SK-N-SH (cell line): ENCODE data around the gene CD300C. TPM values are rescaled to one million over a fixed set of nuclear protein-coding genes. Genes with fewer than 3 reads are reported as not detected.

ENCODE experiments used
- CTCF ChIA-PET: fragments of 300-600, 350-600 bp; formaldehyde crosslinking; extraction: SDS; loops from one replicate; lab custom pipeline; 2021; lab: Yijun Ruan, JAX
- POLR2A ChIA-PET: fragments of 350-600 bp; sonication (Branson Sonifier 250); formaldehyde crosslinking; extraction: SDS; loops from one replicate; lab custom pipeline; 2020; ENCODE audit warnings: antibody characterized with exemption, inconsistent platforms; lab: Yijun Ruan, JAX
- DNase-seq: peaks from one replicate; pipeline ENCODE4 v3.0.0; 2012
- H2AFZ ChIP-seq: fragments of 200-600 bp; sonication (generic); 2 replicates; pipeline ENCODE4 v1.8.1; 2016; ENCODE audit warnings: antibody characterized with exemption, mild to moderate bottlenecking, low read depth
- H3F3A ChIP-seq: fragments of 200-600 bp; sonication (generic); replicated peaks from 2 replicates; pipeline ENCODE3; 2016; ENCODE audit warnings: antibody characterized with exemption, mild to moderate bottlenecking; ENCODE audit not compliant: insufficient read depth
- H3K27ac ChIP-seq, 2 experiments: fragments of 200-500 bp in 1 of 2; fragments of 200-600 bp in 1 of 2; sonication (Bioruptor generic) in 1 of 2; sonication (generic), shearing (Covaris generic) in 1 of 2; 2 replicates each; pipeline versions ENCODE4 v1.5.1 to v1.6.1; 2014 to 2016; ENCODE audit warnings: low read depth in 2 of 2, inconsistent platforms in 1 of 2, low read length in 1 of 2, mild to moderate bottlenecking in 1 of 2, mixed read lengths in 1 of 2
- H3K27me3 ChIP-seq: fragments of 200-600 bp; sonication (generic), shearing (Covaris generic); 2 replicates; pipeline ENCODE4 v1.6.1; 2016; ENCODE audit warnings: mixed run types; ENCODE audit not compliant: insufficient read depth
- H3K36me3 ChIP-seq, 2 experiments: fragments of 200-500 bp in 1 of 2; fragments of 200-600 bp in 1 of 2; sonication (Bioruptor generic) in 1 of 2; sonication (generic) in 1 of 2; replicated peaks in 1 of 2; 2 replicates each; pipeline versions ENCODE3 to v1.5.1; 2014 to 2016; ENCODE audit warnings: low read length in 1 of 2, mild to moderate bottlenecking in 1 of 2; ENCODE audit not compliant: insufficient read depth in 2 of 2, control insufficient read depth in 1 of 2
- H3K4me1 ChIP-seq, 2 experiments: fragments of 200-500 bp in 1 of 2; fragments of 200-600 bp in 1 of 2; sonication (Bioruptor generic) in 1 of 2; sonication (generic), shearing (Covaris generic) in 1 of 2; 2 replicates each; pipeline versions ENCODE4 v1.5.1 to v1.6.1; 2014 to 2016; ENCODE audit warnings: low read depth in 1 of 2, low read length in 1 of 2, mixed run types in 1 of 2; ENCODE audit not compliant: insufficient read depth in 2 of 2, control insufficient read depth in 1 of 2
- H3K4me2 ChIP-seq: fragments of 200-600 bp; sonication (generic), shearing (Covaris generic); 2 replicates; pipeline ENCODE4 v1.6.1; 2017; ENCODE audit warnings: mixed run types
- H3K4me3 ChIP-seq, 2 experiments: fragments of 200-500 bp in 1 of 2; fragments of 200-600 bp in 1 of 2; sonication (Bioruptor generic) in 1 of 2; sonication (generic), shearing (Covaris generic) in 1 of 2; 2 replicates each; pipeline versions ENCODE4 v1.5.1 to v1.8.1; 2014 to 2016; ENCODE audit warnings: low read depth in 2 of 2, inconsistent platforms in 1 of 2, low read length in 1 of 2, mild to moderate bottlenecking in 1 of 2, mixed read lengths in 1 of 2, moderate library complexity in 1 of 2
- H3K79me2 ChIP-seq: fragments of 200-600 bp; sonication (generic); 2 replicates; pipeline ENCODE4 v1.8.1; 2017; ENCODE audit warnings: mild to moderate bottlenecking; ENCODE audit not compliant: insufficient read depth
- H3K9ac ChIP-seq: fragments of 200-600 bp; sonication (generic); 2 replicates; pipeline ENCODE4 v1.6.1; 2017; ENCODE audit warnings: mixed run types
- H3K9me2 ChIP-seq: fragments of 200-600 bp; sonication (generic); 2 replicates; pipeline ENCODE4 v1.6.1; 2017; ENCODE audit warnings: mixed run types
- H3K9me3 ChIP-seq: fragments of 200-600 bp; sonication (generic); 2 replicates; pipeline ENCODE4 v1.6.1; 2017; ENCODE audit warnings: mixed run types, mild to moderate bottlenecking, moderate library complexity
- H4K20me1 ChIP-seq: fragments of 200-600 bp; sonication (generic); 2 replicates; pipeline ENCODE4 v1.6.1; 2017; ENCODE audit warnings: mild to moderate bottlenecking, mixed run types; ENCODE audit not compliant: insufficient read depth
- EP300 ChIP-seq, 2 experiments: IDR thresholded peaks; 2 replicates each; pipeline versions ENCODE4 v1.4.0 to v1.6.1; 2012; ENCODE audit warnings: borderline replicate concordance in 1 of 2, low read depth in 1 of 2, low read length in 1 of 2
- EZH2phosphoT487 ChIP-seq: fragments of 200-600 bp; sonication (generic); IDR thresholded peaks from 2 replicates; pipeline ENCODE4 v1.6.1; 2017; ENCODE audit warnings: low read depth, mixed run types, mild to moderate bottlenecking, antibody characterized with exemption, moderate library complexity, borderline replicate concordance
- FOSL2 ChIP-seq: IDR thresholded peaks from 2 replicates; pipeline ENCODE4 v1.4.0; 2012; ENCODE audit warnings: low read depth, mild to moderate bottlenecking, moderate library complexity, borderline replicate concordance
- FOXJ3 ChIP-seq: sonication (generic); formaldehyde crosslinking; IDR thresholded peaks from 2 replicates; pipeline ENCODE4 v1.5.1; 2020; ENCODE audit warnings: mild to moderate bottlenecking, missing genetic modification reagents
- FOXM1 ChIP-seq: IDR thresholded peaks from 2 replicates; pipeline ENCODE4 v1.4.0; 2012; ENCODE audit warnings: low read depth, mild to moderate bottlenecking
- GABPA ChIP-seq: IDR thresholded peaks from 2 replicates; pipeline ENCODE4 v1.4.0; 2012; ENCODE audit warnings: low read depth, mild to moderate bottlenecking
- MEF2A ChIP-seq: IDR thresholded peaks from 2 replicates; pipeline ENCODE4 v1.4.0; 2012; ENCODE audit warnings: low read depth, borderline replicate concordance
- NFIC ChIP-seq: IDR thresholded peaks from 2 replicates; pipeline ENCODE4 v1.4.0; 2012; ENCODE audit warnings: borderline replicate concordance
- NRF1 ChIP-seq: IDR thresholded peaks from 2 replicates; pipeline ENCODE4 v1.6.1; 2012; ENCODE audit warnings: low read depth, mild to moderate bottlenecking, low read length
- POLR2AphosphoS5 ChIP-seq: IDR thresholded peaks from 2 replicates; pipeline ENCODE4 v1.6.1; 2012; ENCODE audit warnings: low read depth, low read length
- RAD21 ChIP-seq: IDR thresholded peaks from 2 replicates; pipeline ENCODE4 v1.6.1; 2012; ENCODE audit warnings: mild to moderate bottlenecking, low read length
- RFX5 ChIP-seq: IDR thresholded peaks from 2 replicates; pipeline ENCODE4 v1.6.1; 2012; ENCODE audit warnings: mild to moderate bottlenecking, improper control_type of control experiment, low read length
- RXRA ChIP-seq: IDR thresholded peaks from 2 replicates; pipeline ENCODE4 v1.4.0; 2012; ENCODE audit warnings: low read depth, mild to moderate bottlenecking, borderline replicate concordance
- SIN3A ChIP-seq: IDR thresholded peaks from 2 replicates; pipeline ENCODE4 v1.6.1; 2012; ENCODE audit warnings: low read depth, mild to moderate bottlenecking, low read length, moderate library complexity, borderline replicate concordance
- TCF12 ChIP-seq: IDR thresholded peaks from 2 replicates; pipeline ENCODE4 v1.4.0; 2012
- YY1 ChIP-seq: IDR thresholded peaks from 2 replicates; pipeline ENCODE4 v1.4.0; 2012; ENCODE audit warnings: low read depth, mild to moderate bottlenecking
- WGBS: methylation state at CpG from one replicate; pipeline ENCODE4 v1.1.6; 2017; ENCODE audit warnings: low lambda C conversion rate; 5-methylcytosine and 5-hydroxymethylcytosine counted together
- polyA plus RNA-seq, 3 experiments: library from polyadenylated mRNA; depleted of rRNA; stranded (reverse); fragments of >200 nt; gene quantifications; 2 replicates each; pipeline ENCODE4 v1.2.3, GENCODE V29; 2012
- TF ChIP-seq, protein P1 (sequence below): fragments of 150-350 bp; IDR thresholded peaks from 2 replicates; pipeline ENCODE4 v1.6.1; 2016; ENCODE audit warnings: mild to moderate bottlenecking, low read depth, low read length
- TF ChIP-seq, protein P2 (sequence below): fragments of 150-350 bp; IDR thresholded peaks from 2 replicates; pipeline ENCODE4 v1.6.1; 2017; ENCODE audit warnings: antibody characterized with exemption, low read length, low read depth, borderline replicate concordance
- TF ChIP-seq, protein P3 (sequence below): IDR thresholded peaks from 2 replicates; pipeline ENCODE4 v1.6.1; 2012; ENCODE audit warnings: mild to moderate bottlenecking, low read depth, low read length, moderate library complexity
- TF ChIP-seq, protein P4 (sequence below): IDR thresholded peaks from 2 replicates; pipeline ENCODE4 v1.4.0; 2012; ENCODE audit warnings: low read depth
- TF ChIP-seq, protein P5 (sequence below): IDR thresholded peaks from 2 replicates; pipeline ENCODE4 v1.4.0; 2012; ENCODE audit warnings: low read depth, borderline replicate concordance

Gene CD300C
- polyA plus RNA-seq, 1 of the 3 experiments (the other 2 are of a cell fraction), result not detected

DNA sequence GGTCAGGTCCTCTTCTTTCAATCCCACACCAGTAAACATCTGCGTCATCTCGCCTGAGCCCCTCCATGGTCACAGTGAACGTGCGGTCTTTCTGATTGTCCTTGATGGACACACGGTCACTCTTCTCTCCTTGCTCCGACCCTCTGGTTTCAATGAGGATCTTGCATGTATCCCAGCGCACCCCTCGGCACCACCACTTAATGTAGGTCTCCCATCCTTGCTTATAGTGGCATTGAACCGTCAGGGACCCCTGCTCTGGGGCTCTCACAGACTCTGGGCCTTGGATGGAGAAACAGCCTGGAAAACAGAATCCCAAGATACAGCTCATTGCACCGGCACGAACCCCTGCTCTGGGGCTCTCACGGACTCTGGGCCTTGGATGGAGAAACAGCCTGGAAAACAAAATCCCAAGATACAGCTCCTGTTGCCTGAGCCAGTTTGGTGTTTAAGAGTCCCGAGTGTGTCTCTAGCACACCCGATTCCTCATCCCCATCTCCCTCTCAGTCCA, 20.1 kb downstream of the CD300C start (continued):
- TF ChIP-seq, protein P1, sequence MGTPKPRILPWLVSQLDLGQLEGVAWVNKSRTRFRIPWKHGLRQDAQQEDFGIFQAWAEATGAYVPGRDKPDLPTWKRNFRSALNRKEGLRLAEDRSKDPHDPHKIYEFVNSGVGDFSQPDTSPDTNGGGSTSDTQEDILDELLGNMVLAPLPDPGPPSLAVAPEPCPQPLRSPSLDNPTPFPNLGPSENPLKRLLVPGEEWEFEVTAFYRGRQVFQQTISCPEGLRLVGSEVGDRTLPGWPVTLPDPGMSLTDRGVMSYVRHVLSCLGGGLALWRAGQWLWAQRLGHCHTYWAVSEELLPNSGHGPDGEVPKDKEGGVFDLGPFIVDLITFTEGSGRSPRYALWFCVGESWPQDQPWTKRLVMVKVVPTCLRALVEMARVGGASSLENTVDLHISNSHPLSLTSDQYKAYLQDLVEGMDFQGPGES, result no peak
- TF ChIP-seq NRF1 (no peak), MEF2A (no peak), POLR2AphosphoS5 (no peak)
- TF ChIP-seq, protein P2, sequence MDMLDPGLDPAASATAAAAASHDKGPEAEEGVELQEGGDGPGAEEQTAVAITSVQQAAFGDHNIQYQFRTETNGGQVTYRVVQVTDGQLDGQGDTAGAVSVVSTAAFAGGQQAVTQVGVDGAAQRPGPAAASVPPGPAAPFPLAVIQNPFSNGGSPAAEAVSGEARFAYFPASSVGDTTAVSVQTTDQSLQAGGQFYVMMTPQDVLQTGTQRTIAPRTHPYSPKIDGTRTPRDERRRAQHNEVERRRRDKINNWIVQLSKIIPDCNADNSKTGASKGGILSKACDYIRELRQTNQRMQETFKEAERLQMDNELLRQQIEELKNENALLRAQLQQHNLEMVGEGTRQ, result no peak

DNA sequence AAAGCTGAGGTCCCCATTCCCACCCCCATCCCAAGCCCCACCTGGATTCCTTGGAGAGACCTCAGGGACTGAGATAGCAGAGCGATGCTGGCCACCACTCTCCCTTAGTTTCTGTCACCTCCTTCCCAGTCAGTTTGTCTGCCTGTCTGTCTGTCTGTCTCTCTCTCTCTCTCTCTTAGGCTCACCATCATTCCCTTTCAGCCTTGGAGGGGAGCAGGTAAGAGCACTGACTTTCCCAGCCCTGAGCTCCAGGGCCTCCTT, 20.5 kb downstream of the CD300C start:
- DNase-seq, result no peak
- CTCF ChIA-PET, result interaction anchor here (0.5 kb wide), 1 partner anchor 1687 kb away, joined by 3 read pairs; no protein-coding TSS in a partner anchor
- 10% methylated on average over 1 of the region's 1 CpG for WGBS
- TF ChIP-seq, protein P3, sequence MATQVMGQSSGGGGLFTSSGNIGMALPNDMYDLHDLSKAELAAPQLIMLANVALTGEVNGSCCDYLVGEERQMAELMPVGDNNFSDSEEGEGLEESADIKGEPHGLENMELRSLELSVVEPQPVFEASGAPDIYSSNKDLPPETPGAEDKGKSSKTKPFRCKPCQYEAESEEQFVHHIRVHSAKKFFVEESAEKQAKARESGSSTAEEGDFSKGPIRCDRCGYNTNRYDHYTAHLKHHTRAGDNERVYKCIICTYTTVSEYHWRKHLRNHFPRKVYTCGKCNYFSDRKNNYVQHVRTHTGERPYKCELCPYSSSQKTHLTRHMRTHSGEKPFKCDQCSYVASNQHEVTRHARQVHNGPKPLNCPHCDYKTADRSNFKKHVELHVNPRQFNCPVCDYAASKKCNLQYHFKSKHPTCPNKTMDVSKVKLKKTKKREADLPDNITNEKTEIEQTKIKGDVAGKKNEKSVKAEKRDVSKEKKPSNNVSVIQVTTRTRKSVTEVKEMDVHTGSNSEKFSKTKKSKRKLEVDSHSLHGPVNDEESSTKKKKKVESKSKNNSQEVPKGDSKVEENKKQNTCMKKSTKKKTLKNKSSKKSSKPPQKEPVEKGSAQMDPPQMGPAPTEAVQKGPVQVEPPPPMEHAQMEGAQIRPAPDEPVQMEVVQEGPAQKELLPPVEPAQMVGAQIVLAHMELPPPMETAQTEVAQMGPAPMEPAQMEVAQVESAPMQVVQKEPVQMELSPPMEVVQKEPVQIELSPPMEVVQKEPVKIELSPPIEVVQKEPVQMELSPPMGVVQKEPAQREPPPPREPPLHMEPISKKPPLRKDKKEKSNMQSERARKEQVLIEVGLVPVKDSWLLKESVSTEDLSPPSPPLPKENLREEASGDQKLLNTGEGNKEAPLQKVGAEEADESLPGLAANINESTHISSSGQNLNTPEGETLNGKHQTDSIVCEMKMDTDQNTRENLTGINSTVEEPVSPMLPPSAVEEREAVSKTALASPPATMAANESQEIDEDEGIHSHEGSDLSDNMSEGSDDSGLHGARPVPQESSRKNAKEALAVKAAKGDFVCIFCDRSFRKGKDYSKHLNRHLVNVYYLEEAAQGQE, result no peak
- TF ChIP-seq, protein P4, sequence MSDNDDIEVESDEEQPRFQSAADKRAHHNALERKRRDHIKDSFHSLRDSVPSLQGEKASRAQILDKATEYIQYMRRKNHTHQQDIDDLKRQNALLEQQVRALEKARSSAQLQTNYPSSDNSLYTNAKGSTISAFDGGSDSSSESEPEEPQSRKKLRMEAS, result no peak
- TF ChIP-seq YY1, result no peak
- TF ChIP-seq NRF1, result no peak
- TF ChIP-seq FOXM1, result no peak
- no peak for TF ChIP-seq FOXJ3 (CRISPR knock-in tag)
- TF ChIP-seq FOSL2, result no peak
- TF ChIP-seq GABPA, result no peak
- TF ChIP-seq, protein P5, sequence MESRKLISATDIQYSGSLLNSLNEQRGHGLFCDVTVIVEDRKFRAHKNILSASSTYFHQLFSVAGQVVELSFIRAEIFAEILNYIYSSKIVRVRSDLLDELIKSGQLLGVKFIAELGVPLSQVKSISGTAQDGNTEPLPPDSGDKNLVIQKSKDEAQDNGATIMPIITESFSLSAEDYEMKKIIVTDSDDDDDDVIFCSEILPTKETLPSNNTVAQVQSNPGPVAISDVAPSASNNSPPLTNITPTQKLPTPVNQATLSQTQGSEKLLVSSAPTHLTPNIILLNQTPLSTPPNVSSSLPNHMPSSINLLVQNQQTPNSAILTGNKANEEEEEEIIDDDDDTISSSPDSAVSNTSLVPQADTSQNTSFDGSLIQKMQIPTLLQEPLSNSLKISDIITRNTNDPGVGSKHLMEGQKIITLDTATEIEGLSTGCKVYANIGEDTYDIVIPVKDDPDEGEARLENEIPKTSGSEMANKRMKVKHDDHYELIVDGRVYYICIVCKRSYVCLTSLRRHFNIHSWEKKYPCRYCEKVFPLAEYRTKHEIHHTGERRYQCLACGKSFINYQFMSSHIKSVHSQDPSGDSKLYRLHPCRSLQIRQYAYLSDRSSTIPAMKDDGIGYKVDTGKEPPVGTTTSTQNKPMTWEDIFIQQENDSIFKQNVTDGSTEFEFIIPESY, result no peak
- no peak for TF ChIP-seq EP300 (IDR thresholded peaks at IDR 0.05; ENCODE audit: borderline replicate concordance in 1 of 2, low read depth in 1 of 2, low read length in 1 of 2)
- TF ChIP-seq MEF2A, result no peak
- no peak for TF ChIP-seq SIN3A
- TF ChIP-seq RFX5, result no peak
- TF ChIP-seq RXRA, result no peak
- no peak for TF ChIP-seq NFIC
- no peak for TF ChIP-seq EZH2phosphoT487
- TF ChIP-seq, protein P2, result no peak
- TF ChIP-seq RAD21, result no peak
- TF ChIP-seq TCF12, result no peak
- Histone ChIP-seq H3K9ac (no peak overlapping the region), H3K4me3 (no peak overlapping the region), H3K27me3 (no peaks in the 10 kb centered on the region), H3K4me1 (no peaks in the 10 kb centered on the region), H3K36me3 (no peaks in the 10 kb centered on the region), H3K9me2 (no peaks in the 10 kb centered on the region), H4K20me1 (no peaks in the 10 kb centered on the region), H3K79me2 (no peaks in the 10 kb centered on the region), H3K9me3 (no peaks in the 10 kb centered on the region), H3F3A (no peaks in the 10 kb centered on the region), H3K27ac (no peak overlapping the region), H2AFZ (no peak overlapping the region), H3K4me2 (no peak overlapping the region)
- POLR2A ChIA-PET, result no interaction called here
